Uterus (tissue), 4 donors: Measurements from ENCODE around the gene UBN1. TPM values are rescaled to one million over a fixed set of nuclear protein-coding genes. Genes with fewer than 3 reads are reported as not detected.

Experiments used
- DNase-seq, 2 donors: peaks; one replicate each; pipeline ENCODE4 v3.0.0-alpha.2; 2019 to 2020
- H3K27ac ChIP-seq, 2 donors: fragments of 200-600 bp; sonication (generic); 1 replicate in 1 of 2; 2 replicates in 1 of 2; pipeline ENCODE4 v1.5.1; 2016 to 2018
- H3K27me3 ChIP-seq, 2 donors: fragments of 200-600 bp; sonication (generic); one replicate each; pipeline ENCODE4 v1.5.1; 2018 to 2019; ENCODE audit warnings: control low read depth in 1 of 2
- H3K36me3 ChIP-seq, 2 donors: fragments of 200-600 bp; sonication (generic); one replicate each; pipeline ENCODE4 v1.5.1; 2019; ENCODE audit warnings: control low read depth in 1 of 2
- H3K4me1 ChIP-seq, 2 donors: fragments of 200-600 bp; sonication (generic); one replicate each; pipeline ENCODE4 v1.5.1; 2018 to 2019; ENCODE audit warnings: control low read depth in 1 of 2
- H3K4me3 ChIP-seq, 2 donors: fragments of 200-600 bp; sonication (generic); 1 replicate in 1 of 2; 2 replicates in 1 of 2; pipeline ENCODE4 v1.5.1; 2018 to 2019; ENCODE audit warnings: mild to moderate bottlenecking in 1 of 2
- H3K9me3 ChIP-seq, 2 donors: fragments of 200-600 bp; sonication (generic); one replicate each; pipeline ENCODE4 v1.5.1; 2019; ENCODE audit warnings: control low read depth in 1 of 2
- CTCF ChIP-seq, 4 experiments: fragments of 200-600 bp in 2 of 4; fragments of 450-650 bp in 2 of 4; sonication (generic) in 2 of 4; IDR thresholded peaks; one replicate each; pipeline ENCODE4 v1.5.1; 2016 to 2019; ENCODE audit warnings: antibody characterized with exemption in 4 of 4, mild to moderate bottlenecking in 2 of 4, moderate library complexity in 1 of 4
- POLR2A ChIP-seq, 2 donors: fragments of 450-650 bp; IDR thresholded peaks; one replicate each; pipeline ENCODE4 v1.6.1; 2016; ENCODE audit warnings: antibody characterized with exemption in 2 of 2, mild to moderate bottlenecking in 1 of 2, moderate library complexity in 1 of 2
- intact Hi-C: fragments of 100-400 bp; cut with DNase I; formaldehyde crosslinking; loops from one replicate; pipeline ENCODE4 v1.15.1; 2023; ENCODE audit warnings: low total_unique reads
- total RNA-seq, 4 donors: library from RNA; depleted of rRNA in 3 of 4; stranded (reverse); fragments of >200 nt in 3 of 4; gene quantifications; one replicate each; pipeline versions ENCODE4 v1.1.0 to v1.2.4, GENCODE V29; 2014 to 2023
- donor health status: DM: yes; HTN: yes; CAD: no.

The UBN1 gene
- total RNA-seq, 4 donors from 2014 or later, result 4.9 to 56.2 (median 33.4) TPM

GRCh38 chr16:4899474-4899846, 52.2 kb downstream of the UBN1 start:
- DNase-seq, result no peak
- Histone ChIP-seq H3K27ac (no peak overlapping the region), H3K4me3 (no peak overlapping the region), H3K36me3 (no peaks in the 10 kb centered on the region), H3K4me1 (no peaks in the 10 kb centered on the region), H3K9me3 (no peaks in the 10 kb centered on the region), H3K27me3 (no peaks in the 10 kb centered on the region)
- intact Hi-C loops, result no loop called here
- TF ChIP-seq CTCF (IDR thresholded peaks at IDR 0.05) (no peak), POLR2A (IDR thresholded peaks at IDR 0.05) (no peak)

GRCh38 chr16:4900036-4900435, 52.8 kb downstream of the UBN1 start:
- no peaks in the 10 kb centered on the region for H3K36me3 ChIP-seq

GRCh38 chr16:4900750-4901149, 53.5 kb downstream of the UBN1 start:
- intact Hi-C loops, result no loop called here
- Histone ChIP-seq H3K27me3 (no peaks in the 10 kb centered on the region), H3K27ac (no peak overlapping the region), H3K4me3 (no peak overlapping the region), H3K4me1 (no peaks in the 10 kb centered on the region), H3K36me3 (no peaks in the 10 kb centered on the region), H3K9me3 (no peaks in the 10 kb centered on the region)
- TF ChIP-seq CTCF (IDR thresholded peaks at IDR 0.05) (no peak), POLR2A (IDR thresholded peaks at IDR 0.05) (no peak)
- no peak for DNase-seq

More at GRCh38 chr16:4900036-4900435, 52.8 kb downstream of the UBN1 start:
- intact Hi-C loops, result no loop called here
- no peak for DNase-seq
- Histone ChIP-seq H3K9me3 (no peaks in the 10 kb centered on the region), H3K27ac (no peak overlapping the region), H3K4me3 (no peak overlapping the region), H3K4me1 (no peaks in the 10 kb centered on the region), H3K27me3 (no peaks in the 10 kb centered on the region)
- no peak for TF ChIP-seq POLR2A (IDR thresholded peaks at IDR 0.05)
- TF ChIP-seq CTCF (IDR thresholded peaks at IDR 0.05), result no peak

GRCh38 chr16:4902038-4902437, 54.8 kb downstream of the UBN1 start:
- Histone ChIP-seq H3K36me3 (no peaks in the 10 kb centered on the region), H3K27ac (no peak overlapping the region), H3K4me3 (no peak overlapping the region), H3K27me3 (no peaks in the 10 kb centered on the region), H3K4me1 (no peaks in the 10 kb centered on the region), H3K9me3 (no peaks in the 10 kb centered on the region)
- TF ChIP-seq CTCF (IDR thresholded peaks at IDR 0.05), result no peak
- TF ChIP-seq POLR2A (IDR thresholded peaks at IDR 0.05), result no peak
- DNase-seq, result no peak
- intact Hi-C loops, result no loop called here

DNA sequence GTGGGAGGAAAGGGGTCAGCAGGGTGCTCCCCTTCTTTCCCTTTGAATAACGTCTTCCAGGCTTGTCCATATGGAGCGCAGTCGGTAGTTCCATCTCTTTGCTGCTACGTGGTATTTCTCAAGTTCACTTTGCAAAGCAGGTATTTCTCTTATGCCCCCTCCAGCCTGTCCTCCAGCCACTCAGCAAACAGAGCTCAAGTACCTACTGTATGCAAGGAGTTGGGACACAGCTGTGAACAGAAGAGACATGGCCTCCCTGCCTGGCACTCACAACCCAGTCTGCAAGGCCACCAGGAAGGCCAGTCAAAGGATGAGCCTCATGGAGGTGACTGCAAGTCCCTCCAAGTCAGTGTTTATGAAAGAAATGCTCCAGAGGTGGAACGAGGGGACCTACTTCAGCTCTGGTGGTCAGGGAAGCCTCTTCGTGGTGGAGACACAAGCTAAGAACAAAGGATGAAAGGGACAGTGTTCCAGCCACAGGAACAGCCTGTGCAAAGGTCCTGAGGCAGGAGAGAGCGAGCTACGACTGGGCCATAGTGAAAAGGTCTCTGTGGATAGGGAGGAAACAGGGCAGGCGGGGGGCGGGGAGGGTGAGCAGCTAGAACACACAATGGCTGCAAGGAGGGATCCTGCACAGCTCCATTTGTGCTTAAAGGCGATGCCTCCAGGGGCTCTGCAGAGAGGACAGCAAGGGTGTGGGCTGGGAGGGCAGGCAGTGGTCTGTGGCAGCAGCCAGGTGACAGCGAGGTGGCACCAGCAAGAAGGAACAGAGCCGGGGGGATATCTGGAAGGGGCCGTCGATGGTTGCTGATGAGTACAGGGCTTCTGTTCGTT, 57.0 kb downstream of the UBN1 start:
- intact Hi-C loops, result no loop called here
- H3K4me3 ChIP-seq, result no peak overlapping the region
- no peak overlapping the region for H3K27ac ChIP-seq
- no peaks in the 10 kb centered on the region for H3K36me3 ChIP-seq
- no peak for DNase-seq
- H3K9me3 ChIP-seq, result no peaks in the 10 kb centered on the region
- no peaks in the 10 kb centered on the region for H3K27me3 ChIP-seq
- no peaks in the 10 kb centered on the region for H3K4me1 ChIP-seq
- TF ChIP-seq POLR2A (IDR thresholded peaks at IDR 0.05) (no peak), CTCF (IDR thresholded peaks at IDR 0.05) (no peak)
